OCI-LY3 (cell line): ENCODE results near the gene FOXD2.

ENCODE experiments used
- H2AFZ ChIP-seq: fragments of 200-600, 300-600 bp; shearing (Covaris generic); 2 replicates; pipeline ENCODE4 v1.6.0; 2014; ENCODE audit warnings: antibody characterized with exemption, low read depth, low read length
- H3K27ac ChIP-seq: fragments of 200-600, 300-600 bp; sonication (generic); 2 replicates; pipeline ENCODE4 v1.5.1; 2014; ENCODE audit warnings: mild to moderate bottlenecking, low read length, moderate library complexity, mixed read lengths
- H3K27me3 ChIP-seq: fragments of 200-600, 300-600 bp; sonication (generic); 2 replicates; pipeline ENCODE4 v1.6.1; 2014; ENCODE audit warnings: low read depth, low read length, mixed read lengths
- H3K36me3 ChIP-seq: fragments of 200-600, 300-600 bp; sonication (generic); replicated peaks from 2 replicates; pipeline ENCODE3; 2014; ENCODE audit warnings: low read depth, low read length, mixed read lengths
- H3K4me1 ChIP-seq: fragments of 300-600, 200-600 bp; sonication (generic); 2 replicates; pipeline ENCODE4 v1.6.1; 2014; ENCODE audit warnings: low read length, mixed read lengths
- H3K4me2 ChIP-seq: fragments of 200-600, 300-600 bp; sonication (generic); 2 replicates; pipeline ENCODE4 v1.6.1; 2014; ENCODE audit warnings: low read length, mixed read lengths
- H3K4me3 ChIP-seq: fragments of 300-600, 200-600 bp; sonication (generic); 2 replicates; pipeline ENCODE4 v1.5.1; 2014; ENCODE audit warnings: antibody characterized with exemption, mild to moderate bottlenecking, low read length, moderate library complexity
- H3K79me2 ChIP-seq: fragments of 300-600, 200-600 bp; shearing (Covaris generic); 2 replicates; pipeline ENCODE4 v1.6.1; 2014; ENCODE audit warnings: mild to moderate bottlenecking, low read length, mixed read lengths
- H3K9ac ChIP-seq: fragments of 300-600, 200-600 bp; shearing (Covaris generic); 2 replicates; pipeline ENCODE4 v1.6.0; 2014; ENCODE audit warnings: mild to moderate bottlenecking, low read length, moderate library complexity
- H3K9me3 ChIP-seq: fragments of 200-600, 300-600 bp; shearing (Covaris generic); 2 replicates; pipeline ENCODE4 v1.6.1; 2014; ENCODE audit warnings: low read length, mixed read lengths; ENCODE audit not compliant: insufficient read depth
- H4K20me1 ChIP-seq: fragments of 200-600, 300-600 bp; sonication (generic); 2 replicates; pipeline ENCODE4 v1.6.1; 2016; ENCODE audit warnings: low read length, mixed read lengths; ENCODE audit not compliant: insufficient read depth
- EZH2phosphoT487 ChIP-seq: fragments of 200-600 bp; shearing (Covaris generic); IDR thresholded peaks from 2 replicates; pipeline ENCODE4 v1.6.1; 2018; ENCODE audit warnings: antibody characterized with exemption, mixed run types, low read depth
- TF ChIP-seq, protein P1 (sequence below): fragments of 200-600, 300-600 bp; sonication (generic); IDR thresholded peaks from 2 replicates; pipeline ENCODE4 v1.5.1; 2014; ENCODE audit warnings: antibody characterized with exemption, low read length, low read depth

FOXD2 gene

GRCh38 chr1:47399846-47400155 lies 38.0 kb upstream of the FOXD2 start:
- no peaks in the 10 kb centered on the region for H3K9me3 ChIP-seq
- H3K4me2 ChIP-seq = no peak overlapping the region
- no peak overlapping the region for H2AFZ ChIP-seq
- TF ChIP-seq EZH2phosphoT487 = no peak
- TF ChIP-seq, protein P1, sequence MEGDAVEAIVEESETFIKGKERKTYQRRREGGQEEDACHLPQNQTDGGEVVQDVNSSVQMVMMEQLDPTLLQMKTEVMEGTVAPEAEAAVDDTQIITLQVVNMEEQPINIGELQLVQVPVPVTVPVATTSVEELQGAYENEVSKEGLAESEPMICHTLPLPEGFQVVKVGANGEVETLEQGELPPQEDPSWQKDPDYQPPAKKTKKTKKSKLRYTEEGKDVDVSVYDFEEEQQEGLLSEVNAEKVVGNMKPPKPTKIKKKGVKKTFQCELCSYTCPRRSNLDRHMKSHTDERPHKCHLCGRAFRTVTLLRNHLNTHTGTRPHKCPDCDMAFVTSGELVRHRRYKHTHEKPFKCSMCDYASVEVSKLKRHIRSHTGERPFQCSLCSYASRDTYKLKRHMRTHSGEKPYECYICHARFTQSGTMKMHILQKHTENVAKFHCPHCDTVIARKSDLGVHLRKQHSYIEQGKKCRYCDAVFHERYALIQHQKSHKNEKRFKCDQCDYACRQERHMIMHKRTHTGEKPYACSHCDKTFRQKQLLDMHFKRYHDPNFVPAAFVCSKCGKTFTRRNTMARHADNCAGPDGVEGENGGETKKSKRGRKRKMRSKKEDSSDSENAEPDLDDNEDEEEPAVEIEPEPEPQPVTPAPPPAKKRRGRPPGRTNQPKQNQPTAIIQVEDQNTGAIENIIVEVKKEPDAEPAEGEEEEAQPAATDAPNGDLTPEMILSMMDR = no peak
- H3K36me3 ChIP-seq = no peaks in the 10 kb centered on the region
- no peaks in the 10 kb centered on the region for H3K27me3 ChIP-seq
- no peaks in the 10 kb centered on the region for H4K20me1 ChIP-seq
- H3K79me2 ChIP-seq = no peaks in the 10 kb centered on the region
- H3K4me1 ChIP-seq = peaks cover 13% of the 10 kb centered on the region
- H3K9ac ChIP-seq = no peak overlapping the region
- no peak overlapping the region for H3K4me3 ChIP-seq
- no peak overlapping the region for H3K27ac ChIP-seq

- Histone ChIP-seq H3K9me3 (no peaks in the 10 kb centered on the region), H3K4me3 (no peak overlapping the region), H3K9ac (no peak overlapping the region), H3K27me3 (no peaks in the 10 kb centered on the region), H2AFZ (no peak overlapping the region), H3K36me3 (no peaks in the 10 kb centered on the region), H3K4me2 (no peak overlapping the region), H3K4me1 (peaks cover 13% of the 10 kb centered on the region), H4K20me1 (no peaks in the 10 kb centered on the region), H3K27ac (no peak overlapping the region), H3K79me2 (no peaks in the 10 kb centered on the region)
- TF ChIP-seq, protein P1 = no peak
- TF ChIP-seq EZH2phosphoT487 = no peak
Measured at GRCh38 chr1:47401761-47402160, 36.1 kb upstream of the FOXD2 start.

GRCh38 chr1:47402591-47402990 lies 35.3 kb upstream of the FOXD2 start:
- TF ChIP-seq, protein P1 = no peak
- TF ChIP-seq EZH2phosphoT487 = no peak
- H3K4me1 ChIP-seq = peaks cover 13% of the 10 kb centered on the region
- no peak overlapping the region for H3K4me2 ChIP-seq
- no peak overlapping the region for H3K4me3 ChIP-seq
- no peaks in the 10 kb centered on the region for H3K79me2 ChIP-seq
- no peaks in the 10 kb centered on the region for H3K36me3 ChIP-seq
- no peak overlapping the region for H3K27ac ChIP-seq
- no peaks in the 10 kb centered on the region for H3K9me3 ChIP-seq
- H3K27me3 ChIP-seq = no peaks in the 10 kb centered on the region
- H2AFZ ChIP-seq = no peak overlapping the region
- H3K9ac ChIP-seq = no peak overlapping the region
- no peaks in the 10 kb centered on the region for H4K20me1 ChIP-seq

- H3K36me3 ChIP-seq = no peaks in the 10 kb centered on the region
- H3K27me3 ChIP-seq = no peaks in the 10 kb centered on the region
- H3K4me2 ChIP-seq = no peak overlapping the region
- no peak for TF ChIP-seq EZH2phosphoT487
- TF ChIP-seq, protein P1 = no peak
- no peaks in the 10 kb centered on the region for H4K20me1 ChIP-seq
- H3K4me3 ChIP-seq = no peak overlapping the region
- no peak overlapping the region for H3K27ac ChIP-seq
- no peaks in the 10 kb centered on the region for H3K79me2 ChIP-seq
- no peak overlapping the region for H3K9ac ChIP-seq
- no peaks in the 10 kb centered on the region for H3K9me3 ChIP-seq
- no peak overlapping the region for H2AFZ ChIP-seq
- H3K4me1 ChIP-seq = peaks cover 12% of the 10 kb centered on the region
Measured at GRCh38 chr1:47403321-47403910, 34.4 kb upstream of the FOXD2 start.
